HFF-Myc (cell line): ENCODE data around the gene TRIM33.

Experiments used
- DNase-seq: peaks from one replicate; pipeline ENCODE4 v3.0.0-alpha.2; 2011; ENCODE audit warnings: low read depth; ENCODE audit errors: extremely low read depth
- H3K4me3 ChIP-seq: replicated peaks from 2 replicates; pipeline ENCODE4 v1.5.1; 2011; ENCODE audit warnings: low read depth, mild to moderate bottlenecking, control low read depth, low read length
- TF ChIP-seq, protein P1 (sequence below): IDR thresholded peaks from 2 replicates; pipeline ENCODE4 v1.5.1; 2012; ENCODE audit warnings: mild to moderate bottlenecking, low read depth, low read length, control low read depth; ENCODE audit errors: missing control alignments

Gene TRIM33

DNA sequence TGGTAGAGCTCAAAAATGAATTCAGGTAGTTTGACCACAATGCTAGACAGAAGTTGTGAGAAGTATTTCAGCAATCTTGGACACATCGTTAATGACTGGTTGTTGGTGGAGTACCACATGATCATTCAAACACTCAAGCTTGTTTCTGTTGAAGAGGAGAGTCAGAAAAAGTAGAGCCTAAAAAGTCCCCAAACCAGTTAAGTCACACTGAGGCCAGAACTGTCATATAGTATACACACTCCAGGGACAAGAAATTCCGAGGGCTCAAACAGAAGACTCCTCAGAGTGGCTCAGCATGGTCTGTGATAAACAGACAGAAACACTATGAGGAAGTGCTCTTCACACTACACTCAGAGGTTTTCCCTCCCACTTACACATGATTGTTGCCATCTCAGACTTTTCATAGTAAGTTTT lies 5.8 kb downstream of the TRIM33 start:
- no peak overlapping the region for H3K4me3 ChIP-seq
- TF ChIP-seq, protein P1, sequence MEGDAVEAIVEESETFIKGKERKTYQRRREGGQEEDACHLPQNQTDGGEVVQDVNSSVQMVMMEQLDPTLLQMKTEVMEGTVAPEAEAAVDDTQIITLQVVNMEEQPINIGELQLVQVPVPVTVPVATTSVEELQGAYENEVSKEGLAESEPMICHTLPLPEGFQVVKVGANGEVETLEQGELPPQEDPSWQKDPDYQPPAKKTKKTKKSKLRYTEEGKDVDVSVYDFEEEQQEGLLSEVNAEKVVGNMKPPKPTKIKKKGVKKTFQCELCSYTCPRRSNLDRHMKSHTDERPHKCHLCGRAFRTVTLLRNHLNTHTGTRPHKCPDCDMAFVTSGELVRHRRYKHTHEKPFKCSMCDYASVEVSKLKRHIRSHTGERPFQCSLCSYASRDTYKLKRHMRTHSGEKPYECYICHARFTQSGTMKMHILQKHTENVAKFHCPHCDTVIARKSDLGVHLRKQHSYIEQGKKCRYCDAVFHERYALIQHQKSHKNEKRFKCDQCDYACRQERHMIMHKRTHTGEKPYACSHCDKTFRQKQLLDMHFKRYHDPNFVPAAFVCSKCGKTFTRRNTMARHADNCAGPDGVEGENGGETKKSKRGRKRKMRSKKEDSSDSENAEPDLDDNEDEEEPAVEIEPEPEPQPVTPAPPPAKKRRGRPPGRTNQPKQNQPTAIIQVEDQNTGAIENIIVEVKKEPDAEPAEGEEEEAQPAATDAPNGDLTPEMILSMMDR = no peak
- DNase-seq = no peak

GRCh38 chr1:114503916-114504422 lies 7.0 kb downstream of the TRIM33 start:
- no peak overlapping the region for H3K4me3 ChIP-seq
- no peak for DNase-seq
- TF ChIP-seq, protein P1 = no peak

DNA sequence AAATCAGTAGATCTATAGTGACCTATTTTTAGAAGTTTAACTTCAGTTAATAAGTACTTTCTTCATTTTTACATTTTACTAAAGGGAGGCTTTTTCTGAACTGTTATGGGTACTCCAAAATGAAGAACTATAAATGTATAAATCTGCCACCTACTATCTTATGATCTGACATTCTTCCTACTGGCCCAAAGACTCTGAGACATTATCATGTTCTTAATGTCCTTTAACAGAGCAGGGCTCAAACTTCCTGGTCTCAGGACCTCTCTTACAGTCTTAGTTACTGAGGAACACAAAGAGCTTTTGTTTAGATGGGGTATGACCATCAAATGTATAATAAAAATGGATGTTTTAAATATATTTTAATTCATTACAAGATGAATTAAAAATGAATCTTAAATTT lies 8.9 kb downstream of the TRIM33 start:
- no peak for DNase-seq
- no peak overlapping the region for H3K4me3 ChIP-seq
- TF ChIP-seq, protein P1 = no peak

DNA sequence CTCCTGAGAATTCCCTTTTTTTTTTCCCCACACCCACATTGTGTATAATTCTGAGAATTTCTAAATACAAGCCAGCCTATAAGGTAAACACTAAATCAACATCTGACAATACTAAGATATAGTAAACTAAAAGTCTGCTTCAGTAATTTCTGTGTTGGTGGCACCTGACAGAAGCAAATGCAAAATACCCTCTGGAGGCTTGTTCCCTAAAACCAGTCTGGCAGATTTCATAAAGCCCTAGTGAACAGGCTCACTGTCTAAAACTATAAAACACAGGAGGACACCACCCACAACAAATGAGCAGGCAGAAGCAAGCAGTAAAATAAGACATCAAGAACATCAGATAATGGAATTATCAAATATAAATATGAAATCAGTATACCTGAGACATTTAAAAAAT lies 11.5 kb downstream of the TRIM33 start:
- DNase-seq = no peak
- H3K4me3 ChIP-seq = no peak overlapping the region
- TF ChIP-seq, protein P1 = no peak

GRCh38 chr1:114496089-114496488 lies 14.9 kb downstream of the TRIM33 start:
- H3K4me3 ChIP-seq = no peak overlapping the region
- TF ChIP-seq, protein P1 = no peak
- no peak for DNase-seq

DNA sequence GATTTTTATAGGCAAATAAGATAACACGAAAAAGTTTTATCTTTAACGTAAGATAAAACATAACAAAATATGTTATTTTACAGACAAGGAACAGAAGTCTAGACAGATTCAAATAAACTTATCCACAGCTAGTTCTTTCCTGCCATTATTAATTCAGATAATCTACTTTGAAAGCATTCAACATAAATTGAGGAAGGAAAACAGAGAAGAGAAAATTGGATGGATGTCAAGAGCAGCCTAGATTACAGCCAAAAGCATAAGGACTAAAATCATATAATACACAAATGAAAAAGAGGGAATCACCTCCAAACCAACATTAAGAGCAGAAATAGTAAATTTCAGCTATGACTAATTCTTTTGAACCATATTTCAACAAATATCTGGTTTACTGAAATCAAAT lies 15.5 kb downstream of the TRIM33 start:
- no peak overlapping the region for H3K4me3 ChIP-seq
- no peak for DNase-seq
- TF ChIP-seq, protein P1 = no peak

- no peak for DNase-seq
- H3K4me3 ChIP-seq = no peak overlapping the region
- TF ChIP-seq, protein P1 = no peak
Observed at GRCh38 chr1:114492978-114493377, 18.0 kb downstream of the TRIM33 start.
